ENCODE measurements around the gene SEC63.
"Not testable (repeated sequence)": the region's sequence is repeated elsewhere in the genome, so short reads cannot be mapped to it uniquely, and the experiment has no call there.

The SEC63 gene

DNA sequence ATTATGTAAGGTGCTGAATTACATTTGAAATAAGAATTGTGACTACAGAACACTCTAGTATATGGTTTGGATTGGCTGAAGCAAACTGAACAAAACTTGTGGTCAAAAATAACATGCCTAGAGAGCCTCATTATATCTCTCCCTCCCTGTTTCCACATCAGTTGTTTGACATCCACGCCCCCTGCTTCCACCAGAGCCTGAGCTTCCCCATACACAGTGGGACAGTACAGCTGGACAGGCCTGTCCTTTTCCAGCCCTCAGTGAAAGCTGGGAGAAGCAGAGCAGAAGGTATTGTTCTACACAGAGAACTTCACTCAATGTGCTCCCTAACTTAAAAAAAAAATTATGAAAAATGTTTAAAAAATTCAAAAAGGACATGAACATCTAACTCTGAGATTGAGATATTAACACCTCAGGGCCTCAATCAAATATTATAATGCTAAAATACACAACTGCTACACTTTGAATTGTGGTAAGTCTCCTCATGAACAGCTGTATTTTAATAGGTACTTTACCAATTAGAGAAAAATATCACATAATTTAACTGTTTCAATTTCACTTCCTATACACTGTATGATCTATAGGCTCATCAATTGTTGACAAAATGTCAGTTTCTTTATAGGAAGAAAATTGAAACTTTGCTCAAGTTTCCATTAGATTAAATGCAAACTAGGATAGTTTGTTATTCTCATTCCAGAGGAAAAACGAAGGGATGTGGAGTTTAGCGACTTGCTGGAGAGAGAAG, 89.0 kb downstream of the SEC63 start:
- DNase-seq (ENCODE audit: low read depth) = no peak
- TF ChIP-seq POLR2A (IDR thresholded peaks at IDR 0.05; ENCODE audit: extremely low read depth, insufficient read length) = no peak
- TF ChIP-seq MYC (IDR thresholded peaks at IDR 0.05; ENCODE audit: low read depth, low read length) = no peak
- TF ChIP-seq, protein P1, sequence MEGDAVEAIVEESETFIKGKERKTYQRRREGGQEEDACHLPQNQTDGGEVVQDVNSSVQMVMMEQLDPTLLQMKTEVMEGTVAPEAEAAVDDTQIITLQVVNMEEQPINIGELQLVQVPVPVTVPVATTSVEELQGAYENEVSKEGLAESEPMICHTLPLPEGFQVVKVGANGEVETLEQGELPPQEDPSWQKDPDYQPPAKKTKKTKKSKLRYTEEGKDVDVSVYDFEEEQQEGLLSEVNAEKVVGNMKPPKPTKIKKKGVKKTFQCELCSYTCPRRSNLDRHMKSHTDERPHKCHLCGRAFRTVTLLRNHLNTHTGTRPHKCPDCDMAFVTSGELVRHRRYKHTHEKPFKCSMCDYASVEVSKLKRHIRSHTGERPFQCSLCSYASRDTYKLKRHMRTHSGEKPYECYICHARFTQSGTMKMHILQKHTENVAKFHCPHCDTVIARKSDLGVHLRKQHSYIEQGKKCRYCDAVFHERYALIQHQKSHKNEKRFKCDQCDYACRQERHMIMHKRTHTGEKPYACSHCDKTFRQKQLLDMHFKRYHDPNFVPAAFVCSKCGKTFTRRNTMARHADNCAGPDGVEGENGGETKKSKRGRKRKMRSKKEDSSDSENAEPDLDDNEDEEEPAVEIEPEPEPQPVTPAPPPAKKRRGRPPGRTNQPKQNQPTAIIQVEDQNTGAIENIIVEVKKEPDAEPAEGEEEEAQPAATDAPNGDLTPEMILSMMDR (IDR thresholded peaks at IDR 0.05; ENCODE audit: low read depth, low read length) = no peak
- TF ChIP-seq, protein P2, sequence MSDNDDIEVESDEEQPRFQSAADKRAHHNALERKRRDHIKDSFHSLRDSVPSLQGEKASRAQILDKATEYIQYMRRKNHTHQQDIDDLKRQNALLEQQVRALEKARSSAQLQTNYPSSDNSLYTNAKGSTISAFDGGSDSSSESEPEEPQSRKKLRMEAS (IDR thresholded peaks at IDR 0.05; ENCODE audit: low read depth, low read length) = no peak

DNA sequence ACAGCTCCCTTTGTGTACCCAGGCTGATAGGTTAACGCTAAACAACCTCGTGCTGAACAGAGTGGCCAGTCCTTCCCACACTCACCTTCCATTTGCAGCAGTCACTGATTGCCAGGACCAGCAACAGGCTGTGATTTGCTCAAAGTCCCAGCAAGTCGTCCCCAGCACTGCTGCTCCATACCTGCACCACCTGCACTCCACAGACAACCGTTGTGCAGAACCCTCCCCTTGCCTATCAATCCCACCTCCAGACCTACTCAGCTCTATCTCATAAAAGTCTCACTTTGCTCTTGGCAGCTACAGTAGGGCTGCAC, 90.7 kb downstream of the SEC63 start:
- TF ChIP-seq, protein P2 (IDR thresholded peaks at IDR 0.05; ENCODE audit: low read depth, low read length) = no peak
- TF ChIP-seq MYC (IDR thresholded peaks at IDR 0.05; ENCODE audit: low read depth, low read length) = no peak
- TF ChIP-seq POLR2A (IDR thresholded peaks at IDR 0.05; ENCODE audit: extremely low read depth, insufficient read length) = no peak
- TF ChIP-seq, protein P1 (IDR thresholded peaks at IDR 0.05; ENCODE audit: low read depth, low read length) = no peak
- H3K4me3 ChIP-seq (ENCODE audit: low read depth, low read length) = no peak overlapping the region
- DNase-seq (ENCODE audit: low read depth) = no peak

More for the DNA sequence above, 89.0 kb downstream of the SEC63 start:
- no peak overlapping the region for H3K4me3 ChIP-seq (ENCODE audit: low read depth, low read length)

DNA sequence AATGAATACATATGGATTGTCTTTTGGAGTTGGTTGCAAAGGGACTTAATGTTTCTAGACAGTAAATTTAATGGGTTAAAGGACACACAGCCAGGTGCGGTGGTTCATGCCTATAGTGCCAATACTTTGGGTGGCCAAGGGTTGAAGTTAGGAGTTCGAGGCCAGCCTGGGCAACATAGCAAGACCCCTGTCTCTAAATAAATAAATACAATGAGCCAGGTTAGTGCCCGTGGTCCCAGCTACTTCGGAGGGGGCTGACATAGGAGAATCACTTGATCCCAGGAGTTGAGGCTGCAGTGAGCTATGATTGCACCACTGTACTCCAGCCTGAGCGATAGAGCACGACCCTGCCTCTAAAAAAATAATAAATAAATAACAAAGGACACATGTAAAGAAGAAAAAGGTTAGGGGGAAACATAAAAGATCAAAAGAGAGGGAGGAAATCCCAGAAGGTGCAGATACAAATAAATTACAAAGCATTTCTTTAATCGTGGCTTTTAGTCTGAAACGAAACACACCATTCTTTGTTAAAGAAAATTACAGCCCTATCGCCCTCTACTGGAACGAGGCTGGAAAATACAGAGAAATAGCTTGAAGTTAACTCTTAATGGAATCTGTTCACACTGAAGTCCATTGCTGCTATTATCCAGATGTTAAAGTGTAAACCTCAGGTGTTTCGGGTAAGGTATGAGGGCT, 91.3 kb downstream of the SEC63 start:
- DNase-seq (ENCODE audit: low read depth) = peak; percentile 50
- TF ChIP-seq POLR2A (IDR thresholded peaks at IDR 0.05; ENCODE audit: extremely low read depth, insufficient read length) (no peak), MYC (IDR thresholded peaks at IDR 0.05; ENCODE audit: low read depth, low read length) (no peak)
- TF ChIP-seq, protein P2 (IDR thresholded peaks at IDR 0.05; ENCODE audit: low read depth, low read length) = no peak
- TF ChIP-seq, protein P1 (IDR thresholded peaks at IDR 0.05; ENCODE audit: low read depth, low read length) = peak; percentile 59
- no peak overlapping the region for H3K4me3 ChIP-seq (ENCODE audit: low read depth, low read length)

DNA sequence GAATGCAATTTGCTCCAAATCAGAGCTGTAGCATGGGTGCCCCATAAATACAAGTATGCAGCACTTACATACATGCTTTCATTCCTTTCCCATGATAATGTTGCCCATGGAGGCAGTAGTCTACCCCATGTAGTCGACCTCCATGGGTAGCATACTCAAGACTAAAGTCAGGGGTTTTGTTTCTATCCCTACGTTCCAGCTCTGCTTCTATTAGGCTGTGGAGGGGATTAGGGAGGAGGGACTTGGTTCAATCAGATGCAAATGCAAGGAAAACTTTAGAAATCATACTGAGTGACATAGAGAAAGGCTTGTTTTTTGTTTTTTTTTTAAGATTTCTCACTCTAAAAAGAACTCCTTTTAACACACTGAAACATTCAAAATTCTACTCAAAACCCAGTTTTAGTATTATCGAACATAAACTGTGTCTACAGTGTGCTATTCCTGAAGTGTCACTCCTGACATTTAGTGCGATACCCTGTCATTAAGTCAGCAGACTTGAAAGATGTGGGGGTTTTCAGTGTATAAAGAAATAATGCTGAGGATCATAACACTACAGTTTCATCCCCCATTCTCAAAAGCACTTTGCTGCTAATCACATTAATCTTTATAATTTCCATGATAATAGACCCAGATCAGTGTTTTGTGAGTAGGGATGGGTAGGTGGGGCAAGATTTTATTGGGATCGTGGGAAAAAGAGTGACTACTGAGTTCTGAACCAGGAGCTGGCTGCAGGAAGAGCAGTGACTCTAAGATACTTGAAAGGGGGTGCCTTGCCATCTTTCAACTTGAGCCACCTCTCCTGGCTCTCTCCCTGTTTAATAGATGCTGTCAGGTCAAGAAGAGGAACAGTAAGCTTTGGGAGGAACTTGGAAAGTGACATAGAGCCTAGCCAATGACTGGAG, 93.5 kb downstream of the SEC63 start:
- H3K4me3 ChIP-seq (ENCODE audit: low read depth, low read length) = no peak overlapping the region
- no peak for DNase-seq (ENCODE audit: low read depth)
- TF ChIP-seq, protein P1 (IDR thresholded peaks at IDR 0.05; ENCODE audit: low read depth, low read length) = no peak
- TF ChIP-seq, protein P2 (IDR thresholded peaks at IDR 0.05; ENCODE audit: low read depth, low read length) = no peak
- TF ChIP-seq MYC (IDR thresholded peaks at IDR 0.05; ENCODE audit: low read depth, low read length) (no peak), POLR2A (IDR thresholded peaks at IDR 0.05; ENCODE audit: extremely low read depth, insufficient read length) (no peak)

DNA sequence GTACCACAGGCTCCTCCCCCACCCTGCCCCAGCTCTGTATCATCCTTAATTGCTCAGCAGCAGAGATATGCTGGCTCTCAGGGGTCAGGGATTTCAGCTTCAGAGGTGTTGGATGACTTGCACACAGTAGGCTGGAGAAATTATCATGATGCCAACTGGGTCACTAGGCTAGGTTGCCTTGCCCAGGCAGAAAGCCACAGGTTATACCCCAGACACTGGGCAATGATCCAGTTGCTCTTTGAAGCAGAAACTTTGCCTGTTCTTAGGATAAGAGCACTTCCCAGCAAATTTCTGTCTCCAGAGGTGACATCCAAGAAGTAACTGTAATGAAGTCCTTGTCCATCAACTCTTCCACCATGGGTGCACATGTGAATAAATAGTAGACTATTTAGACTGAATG, 95.6 kb downstream of the SEC63 start:
- no peak for DNase-seq (ENCODE audit: low read depth)
- no peak overlapping the region for H3K4me3 ChIP-seq (ENCODE audit: low read depth, low read length)
- TF ChIP-seq, protein P1 (IDR thresholded peaks at IDR 0.05; ENCODE audit: low read depth, low read length) = no peak
- TF ChIP-seq POLR2A (IDR thresholded peaks at IDR 0.05; ENCODE audit: extremely low read depth, insufficient read length) = no peak
- TF ChIP-seq, protein P2 (IDR thresholded peaks at IDR 0.05; ENCODE audit: low read depth, low read length) = no peak
- TF ChIP-seq MYC (IDR thresholded peaks at IDR 0.05; ENCODE audit: low read depth, low read length) = no peak

DNA sequence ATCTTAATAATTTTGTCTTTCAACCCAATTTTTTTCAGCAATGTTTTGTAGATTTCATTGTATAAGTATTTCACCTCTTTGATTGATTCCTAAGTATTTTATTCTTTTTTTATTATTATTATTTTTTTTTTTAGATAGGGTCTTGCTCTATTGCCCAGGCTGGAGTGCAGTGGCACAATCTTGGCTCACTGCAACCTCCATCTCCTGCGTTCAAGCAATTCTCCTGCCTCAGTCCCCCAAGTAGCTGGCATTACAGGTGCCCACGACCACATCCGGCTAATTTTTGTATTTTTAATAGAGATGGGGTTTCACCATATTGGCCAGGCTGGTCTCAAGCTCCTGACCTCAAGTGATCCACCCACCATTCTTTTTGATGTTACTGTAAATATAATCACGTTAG, 97.0 kb downstream of the SEC63 start:
- DNase-seq (ENCODE audit: low read depth); H3K4me3 ChIP-seq (ENCODE audit: low read depth, low read length): not testable (repeated sequence)

DNA sequence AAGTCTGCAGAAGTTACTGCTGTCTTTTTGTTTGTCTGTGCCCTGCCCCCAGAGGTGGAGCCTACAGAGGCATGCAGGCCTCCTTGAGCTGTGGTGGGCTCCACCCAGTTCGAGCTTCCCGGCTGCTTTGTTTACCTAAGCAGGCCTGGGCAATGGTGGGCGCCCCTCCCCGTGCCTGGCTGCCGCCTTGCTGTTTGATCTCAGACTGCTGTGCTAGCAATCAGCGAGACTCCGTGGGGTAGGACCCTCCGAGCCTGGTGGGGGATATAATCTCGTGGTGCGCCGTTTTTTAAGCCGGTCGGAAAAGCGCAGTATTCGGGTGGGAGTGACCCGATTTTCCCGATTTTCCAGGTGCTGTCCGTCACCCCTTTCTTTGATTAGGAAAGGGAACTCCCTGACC, 97.9 kb downstream of the SEC63 start:
- DNase-seq (ENCODE audit: low read depth); H3K4me3 ChIP-seq (ENCODE audit: low read depth, low read length): not testable (repeated sequence)
